HG03520 (cell line): ENCODE measurements around the gene GALNTL6.
"Not testable (repeated sequence)": the region's sequence is repeated elsewhere in the genome, so short reads cannot be mapped to it uniquely, and the experiment has no call there.

Experiments used
- ATAC-seq: cut with Tn5 transposase; IDR thresholded peaks from one replicate; pipeline ENCODE4 v1.9.1; 2021; ENCODE audit warnings: mild to moderate bottlenecking, moderate library complexity; ENCODE audit not compliant: unreplicated experiment

GALNTL6 gene

GRCh38 chr4:173038192-173038896 lies 1225.1 kb downstream of the GALNTL6 start:
- ATAC-seq: no peak

GRCh38 chr4:173039617-173040577 lies 1226.7 kb downstream of the GALNTL6 start:
- no peak for ATAC-seq

- no peak for ATAC-seq
Observed at GRCh38 chr4:173041482-173041881, 1228.3 kb downstream of the GALNTL6 start.

- not testable (repeated sequence) for ATAC-seq
Observed at GRCh38 chr4:173042139-173042538, 1228.9 kb downstream of the GALNTL6 start.

GRCh38 chr4:173044340-173044739 lies 1231.1 kb downstream of the GALNTL6 start:
- ATAC-seq: no peak

GRCh38 chr4:173045571-173045970 lies 1232.4 kb downstream of the GALNTL6 start:
- no peak for ATAC-seq

- ATAC-seq: no peak
Observed at GRCh38 chr4:173046144-173046543, 1232.9 kb downstream of the GALNTL6 start.

GRCh38 chr4:173046818-173047217 lies 1233.6 kb downstream of the GALNTL6 start:
- ATAC-seq: no peak

GRCh38 chr4:173051232-173051631 lies 1238.0 kb downstream of the GALNTL6 start:
- no peak for ATAC-seq

- ATAC-seq: no peak
Observed at GRCh38 chr4:173051716-173052115, 1238.5 kb downstream of the GALNTL6 start.

GRCh38 chr4:173052439-173052838 lies 1239.2 kb downstream of the GALNTL6 start:
- no peak for ATAC-seq

- ATAC-seq: no peak
Observed at GRCh38 chr4:173056271-173056670, 1243.1 kb downstream of the GALNTL6 start.

GRCh38 chr4:173056710-173057109 lies 1243.5 kb downstream of the GALNTL6 start:
- ATAC-seq: no peak

GRCh38 chr4:173057442-173057841 lies 1244.2 kb downstream of the GALNTL6 start:
- ATAC-seq: no peak

- ATAC-seq: no peak
Observed at GRCh38 chr4:173057901-173058300, 1244.7 kb downstream of the GALNTL6 start.

- ATAC-seq: no peak
Observed at GRCh38 chr4:173061160-173061559, 1248.0 kb downstream of the GALNTL6 start.

- no peak for ATAC-seq
Observed at GRCh38 chr4:173073939-173074500, 1260.8 kb downstream of the GALNTL6 start.

- no peak for ATAC-seq
Observed at GRCh38 chr4:173074501-173074946, 1261.3 kb downstream of the GALNTL6 start.

- ATAC-seq: no peak
Observed at GRCh38 chr4:173076903-173077634, 1263.9 kb downstream of the GALNTL6 start.

GRCh38 chr4:173088144-173088543 lies 1274.9 kb downstream of the GALNTL6 start:
- no peak for ATAC-seq
